ENCODE data around the gene GMPPA.

Gene GMPPA

GRCh38 chr2:219538956-219539788 lies 40.5 kb downstream of the GMPPA start:
- ChIA-PET CTCF (interaction anchor here (1.0 to 8.1 kb wide), 7 partner anchors 11 to 150 kb away, joined by 3 to 153 read pairs (median 7); partner anchors contain the start of gene GMPPA), POLR2A (no interaction called here)

GRCh38 chr2:219539926-219540678 lies 41.4 kb downstream of the GMPPA start:
- POLR2A ChIA-PET = no interaction called here
- DNase-seq (ENCODE audit: extremely low spot score) = no peak
- CTCF ChIA-PET = interaction anchor here (0.7 to 8.1 kb wide), 31 partner anchors 12 to 1268 kb away, joined by 3 to 153 read pairs (median 6); partner anchors contain the start of gene GMPPA
- no peak for TF ChIP-seq CTCF (IDR thresholded peaks at IDR 0.05; ENCODE audit: control extremely low read depth, extremely low read depth, low read depth, missing control alignments)

More at GRCh38 chr2:219538956-219539788, 40.5 kb downstream of the GMPPA start:
- DNase-seq (ENCODE audit: extremely low spot score) = no peak
- TF ChIP-seq CTCF (IDR thresholded peaks at IDR 0.05; ENCODE audit: control extremely low read depth, extremely low read depth, low read depth, missing control alignments) = no peak

- ChIA-PET POLR2A (no interaction called here), CTCF (interaction anchor here (0.6 to 8.1 kb wide), 50 partner anchors 8 to 1269 kb away, joined by 3 to 153 read pairs (median 5); partner anchors contain the start of genes GMPPA and STK11IP)
- no peak for DNase-seq (ENCODE audit: extremely low spot score)
- no peak for TF ChIP-seq CTCF (IDR thresholded peaks at IDR 0.05; ENCODE audit: control extremely low read depth, extremely low read depth, low read depth, missing control alignments)
Measured at GRCh38 chr2:219540784-219541504, 42.3 kb downstream of the GMPPA start.

GRCh38 chr2:219541611-219542180 lies 43.0 kb downstream of the GMPPA start:
- peak; percentile 89 for DNase-seq (ENCODE audit: extremely low spot score)
- CTCF ChIA-PET = interaction anchor here (0.6 to 8.1 kb wide), 57 partner anchors 8 to 1270 kb away, joined by 3 to 153 read pairs (median 5); partner anchors contain the start of genes GMPPA, OBSL1 and STK11IP
- TF ChIP-seq CTCF (IDR thresholded peaks at IDR 0.05; ENCODE audit: control extremely low read depth, extremely low read depth, low read depth, missing control alignments) = peak; percentile 91
- POLR2A ChIA-PET = interaction anchor here (0.6 kb wide), 1 partner anchor 180 kb away, joined by 5 read pairs; no protein-coding TSS in a partner anchor

- ChIA-PET CTCF (interaction anchor here (1.0 to 8.1 kb wide), 13 partner anchors 9 to 155 kb away, joined by 3 to 153 read pairs (median 6); partner anchors contain the start of gene DNPEP), POLR2A (interaction anchor here (1.0 kb wide), 1 partner anchor 55 kb away, joined by 3 read pairs; no protein-coding TSS in a partner anchor)
- DNase-seq (ENCODE audit: extremely low spot score) = peak; percentile 41
- TF ChIP-seq CTCF (IDR thresholded peaks at IDR 0.05; ENCODE audit: control extremely low read depth, extremely low read depth, low read depth, missing control alignments) = no peak
Measured at GRCh38 chr2:219542931-219543595, 44.4 kb downstream of the GMPPA start.

All from GM10248 (cell line).